HEK293 (cell line): Measurements from ENCODE around the gene METRNL.
A peak's percentile ranks its signal among the peaks of the same experiment; 100 is the strongest.

ENCODE experiments used
- CTCF ChIA-PET: fragments of 350-600 bp; formaldehyde crosslinking; extraction: SDS; loops from one replicate; lab custom pipeline; 2021; ENCODE audit warnings: antibody characterized with exemption; lab: Yijun Ruan, JAX
- POLR2A ChIA-PET: fragments of 300-600 bp; formaldehyde crosslinking; extraction: SDS; loops from one replicate; lab custom pipeline; 2020; ENCODE audit warnings: antibody characterized with exemption, inconsistent platforms; lab: Yijun Ruan, JAX
- H3K27ac ChIP-seq: fragments of 200-500 bp; sonication (Bioruptor generic); 2 replicates; pipeline ENCODE4 v1.5.1; 2014; ENCODE audit warnings: low read depth, low read length, control low read depth, inconsistent platforms; ENCODE audit errors: extremely low read depth
- H3K36me3 ChIP-seq, 2 experiments: fragments of 200-500 bp in 1 of 2; sonication (Bioruptor generic) in 1 of 2; 1 replicate in 1 of 2; 2 replicates in 1 of 2; pipeline ENCODE4 v1.5.1; 2014 to 2017; ENCODE audit warnings: inconsistent platforms in 2 of 2, low read length in 2 of 2; ENCODE audit not compliant: control insufficient read depth in 2 of 2, insufficient read depth in 1 of 2
- H3K4me1 ChIP-seq: fragments of 200-500 bp; sonication (Bioruptor generic); 2 replicates; pipeline ENCODE4 v1.5.1; 2014; ENCODE audit warnings: mild to moderate bottlenecking, low read length, inconsistent platforms; ENCODE audit not compliant: control insufficient read depth, insufficient read depth
- H3K4me3 ChIP-seq: 2 replicates; pipeline ENCODE4 v1.5.1; 2011; ENCODE audit warnings: low read depth, mild to moderate bottlenecking, control low read depth, low read length, moderate library complexity
- H3K9me3 ChIP-seq: fragments of 200-500 bp; sonication (Bioruptor generic); 2 replicates; pipeline ENCODE4 v1.5.1; 2014; ENCODE audit warnings: low read depth, low read length, inconsistent platforms; ENCODE audit not compliant: control insufficient read depth, insufficient read depth
- CTCF ChIP-seq: fragments of 450-650 bp; formaldehyde crosslinking; IDR thresholded peaks from 2 replicates; pipeline ENCODE4 v1.5.1; 2016; ENCODE audit warnings: missing biosample characterization, missing genetic modification characterization
- GLIS1 ChIP-seq: fragments of 450-650 bp; formaldehyde crosslinking; IDR thresholded peaks from 2 replicates; pipeline ENCODE4 v1.5.1; 2016; ENCODE audit warnings: missing biosample characterization, missing genetic modification characterization
- HOXA7 ChIP-seq: sonication (generic); formaldehyde crosslinking; IDR thresholded peaks from 2 replicates; pipeline ENCODE4 v1.8.1; 2022; ENCODE audit warnings: missing genetic modification reagents, borderline replicate concordance
- HOXD13 ChIP-seq: sonication (generic); formaldehyde crosslinking; IDR thresholded peaks from 2 replicates; pipeline ENCODE4 v1.8.0; 2022; ENCODE audit warnings: missing genetic modification reagents, borderline replicate concordance
- KLF10 ChIP-seq: fragments of 450-650 bp; IDR thresholded peaks from 2 replicates; pipeline ENCODE4 v1.5.1; 2018; ENCODE audit warnings: missing biosample characterization, mild to moderate bottlenecking, missing genetic modification characterization
- MEIS1 ChIP-seq: sonication (generic); formaldehyde crosslinking; IDR thresholded peaks from 2 replicates; pipeline ENCODE4 v1.8.1; 2022; ENCODE audit warnings: missing genetic modification reagents, mild to moderate bottlenecking, borderline replicate concordance
- OVOL3 ChIP-seq: fragments of 450-650 bp; formaldehyde crosslinking; IDR thresholded peaks from 2 replicates; pipeline ENCODE4 v1.5.1; 2016; ENCODE audit warnings: missing biosample characterization, missing genetic modification characterization
- SALL2 ChIP-seq: fragments of 450-650 bp; formaldehyde crosslinking; IDR thresholded peaks from 2 replicates; pipeline ENCODE4 v1.5.0; 2017; ENCODE audit warnings: missing biosample characterization, mild to moderate bottlenecking, missing genetic modification characterization, borderline replicate concordance
- SCRT2 ChIP-seq: fragments of 450-650 bp; formaldehyde crosslinking; IDR thresholded peaks from 2 replicates; pipeline ENCODE4 v1.5.1; 2016; ENCODE audit warnings: missing biosample characterization, missing genetic modification characterization
- TSHZ1 ChIP-seq: fragments of 450-650 bp; formaldehyde crosslinking; IDR thresholded peaks from 2 replicates; pipeline ENCODE4 v1.5.1; 2016; ENCODE audit warnings: missing biosample characterization, missing genetic modification characterization, borderline replicate concordance
- ZNF202 ChIP-seq: fragments of 450-650 bp; formaldehyde crosslinking; IDR thresholded peaks from 2 replicates; pipeline ENCODE4 v1.5.1; 2016; ENCODE audit warnings: missing biosample characterization, missing genetic modification characterization, borderline replicate concordance
- ZNF248 ChIP-seq: fragments of 450-650 bp; formaldehyde crosslinking; IDR thresholded peaks from 2 replicates; pipeline ENCODE4 v1.5.1; 2017; ENCODE audit warnings: missing biosample characterization, missing genetic modification characterization
- ZNF292 ChIP-seq: fragments of 450-650 bp; formaldehyde crosslinking; IDR thresholded peaks from 2 replicates; pipeline ENCODE4 v1.5.1; 2016; ENCODE audit warnings: low read depth, missing biosample characterization, missing genetic modification characterization, borderline replicate concordance
- ZNF311 ChIP-seq: fragments of 450-650 bp; formaldehyde crosslinking; IDR thresholded peaks from 2 replicates; pipeline ENCODE4 v1.5.1; 2017; ENCODE audit warnings: missing biosample characterization, missing genetic modification characterization, borderline replicate concordance
- ZNF341 ChIP-seq: fragments of 450-650 bp; formaldehyde crosslinking; IDR thresholded peaks from 2 replicates; pipeline ENCODE4; 2016; ENCODE audit warnings: low read depth, missing biosample characterization, missing genetic modification characterization
- ZNF426 ChIP-seq: fragments of 450-650 bp; formaldehyde crosslinking; IDR thresholded peaks from 2 replicates; pipeline ENCODE4 v1.5.1; 2017; ENCODE audit warnings: missing biosample characterization, missing genetic modification characterization, mild to moderate bottlenecking, inconsistent platforms, moderate library complexity
- ZNF518A ChIP-seq: fragments of 450-650 bp; formaldehyde crosslinking; conservative IDR thresholded peaks from 2 replicates; pipeline ENCODE4 v1.5.1; 2016; ENCODE audit warnings: low read depth, missing biosample characterization, missing genetic modification characterization
- ZNF558 ChIP-seq: fragments of 450-650 bp; formaldehyde crosslinking; IDR thresholded peaks from 2 replicates; pipeline ENCODE4 v1.5.1; 2016; ENCODE audit warnings: missing biosample characterization, missing genetic modification characterization
- ZNF768 ChIP-seq: fragments of 450-650 bp; formaldehyde crosslinking; IDR thresholded peaks from 2 replicates; pipeline ENCODE4 v1.5.1; 2018; ENCODE audit warnings: missing biosample characterization, mild to moderate bottlenecking, missing genetic modification characterization
- ZNF785 ChIP-seq: fragments of 450-650 bp; formaldehyde crosslinking; IDR thresholded peaks from 2 replicates; pipeline ENCODE4 v1.5.1; 2016; ENCODE audit warnings: missing biosample characterization, missing genetic modification characterization

METRNL gene

GRCh38 chr17:83079352-83079747 is at the start of gene METRNL:
Gene METRNL, plus strand, starts transcription at chr17:83079609. Its CDS starts 207 bp downstream, at chr17:83079816.
- ChIA-PET POLR2A (interaction anchor here (0.6 to 1.4 kb wide), 4 partner anchors 12 to 30 kb away, joined by 3 to 6 read pairs (median 4); no protein-coding TSS in a partner anchor), CTCF (no interaction called here)

GRCh38 chr17:83030432-83030831 is 49.0 kb upstream of the METRNL start:
- H3K4me1 ChIP-seq: no peaks in the 10 kb centered on the region
- POLR2A ChIA-PET: interaction anchor here (0.6 kb wide), 1 partner anchor 1306 kb away, joined by 7 read pairs; no protein-coding TSS in a partner anchor
- peaks cover 0 to 6% of the 10 kb centered on the region in 2 experiments; a peak in 1 of 3 replicates for H3K36me3 ChIP-seq
- CTCF ChIA-PET: no interaction called here
- no peaks in the 10 kb centered on the region for H3K9me3 ChIP-seq
- no peak overlapping the region for H3K27ac ChIP-seq
- H3K4me3 ChIP-seq: no peak overlapping the region
- TF ChIP-seq ZNF768 (no peak), ZNF558 (tag by site-specific recombination) (no peak), CTCF (no peak), MEIS1 (CRISPR knock-in tag) (no peak), ZNF426 (tag by site-specific recombination) (no peak), ZNF518A (tag by site-specific recombination) (no peak), HOXD13 (CRISPR knock-in tag) (no peak), ZNF311 (tag by site-specific recombination) (no peak), GLIS1 (tag by site-specific recombination) (no peak), HOXA7 (CRISPR knock-in tag) (no peak), TSHZ1 (tag by site-specific recombination) (no peak), ZNF341 (tag by site-specific recombination) (no peak), ZNF202 (no peak), OVOL3 (tag by site-specific recombination) (no peak), ZNF248 (tag by site-specific recombination) (no peak), ZNF785 (no peak), SALL2 (tag by site-specific recombination) (no peak), SCRT2 (tag by site-specific recombination) (no peak)

More at GRCh38 chr17:83079352-83079747, at the start of gene METRNL:
- peaks cover 7% of the 10 kb centered on the region for H3K4me1 ChIP-seq
- TF ChIP-seq ZNF292 (tag by site-specific recombination) (no peak), KLF10 (tag by site-specific recombination) (peak; percentile 29; the same call in 1 of the 2 replicates)
- peak within 1 kb of the TSS; percentile 45 for H3K4me3 ChIP-seq
- peaks cover 0 to 3% of the 10 kb centered on the region in 2 experiments; a peak in 1 of 3 replicates for H3K36me3 ChIP-seq
- H3K9me3 ChIP-seq: no peaks in the 10 kb centered on the region
- H3K27ac ChIP-seq: peak within 1 kb of the TSS; percentile 46; the same call in 1 of the 2 replicates
